SU-DHL-6 (cell line): ENCODE data around the gene MTERF2.

Source experiments
- H2AFZ ChIP-seq: fragments of 200-600 bp; sonication (generic); 2 replicates; pipeline ENCODE4 v1.6.1; 2014; ENCODE audit warnings: low read depth, mild to moderate bottlenecking, moderate library complexity, mixed read lengths, antibody characterized with exemption, low read length; ENCODE audit not compliant: severe bottlenecking
- H3F3A ChIP-seq: fragments of 200-600 bp; shearing (Covaris generic); 2 replicates; pipeline ENCODE4 v1.6.0; 2016; ENCODE audit warnings: antibody characterized with exemption, mild to moderate bottlenecking; ENCODE audit not compliant: insufficient read depth
- H3K27ac ChIP-seq: fragments of 200-600 bp; sonication (generic); 2 replicates; pipeline ENCODE4 v1.5.1; 2016; ENCODE audit warnings: low read depth, mild to moderate bottlenecking, low read length, moderate library complexity, mixed read lengths
- H3K27me3 ChIP-seq: fragments of 200-600 bp; sonication (generic), shearing (Covaris generic); 2 replicates; pipeline ENCODE4 v1.6.0; 2014; ENCODE audit warnings: mild to moderate bottlenecking, low read length
- H3K36me3 ChIP-seq: fragments of 200-600 bp; sonication (generic); 2 replicates; pipeline ENCODE4 v1.6.1; 2014; ENCODE audit warnings: mild to moderate bottlenecking, low read length, mixed read lengths
- H3K4me2 ChIP-seq: fragments of 300-600, 200-600 bp; shearing (Covaris generic), sonication (generic); 2 replicates; pipeline ENCODE4 v1.6.0; 2014; ENCODE audit warnings: low read length, low read depth, mild to moderate bottlenecking; ENCODE audit not compliant: poor library complexity, severe bottlenecking
- H3K4me3 ChIP-seq: fragments of 200-600 bp; sonication (generic); 2 replicates; pipeline ENCODE4 v1.5.1; 2014; ENCODE audit warnings: antibody characterized with exemption, low read length, mild to moderate bottlenecking, mixed read lengths; ENCODE audit not compliant: insufficient read depth, poor library complexity, severe bottlenecking
- H3K79me2 ChIP-seq: fragments of 200-600 bp; sonication (generic); 2 replicates; pipeline ENCODE4 v1.6.1; 2014; ENCODE audit warnings: mild to moderate bottlenecking, low read length, moderate library complexity; ENCODE audit not compliant: insufficient read depth
- H3K9ac ChIP-seq: fragments of 200-600 bp; sonication (generic); 2 replicates; pipeline ENCODE4 v1.7.0; 2014; ENCODE audit warnings: mild to moderate bottlenecking, low read length
- H3K9me2 ChIP-seq: fragments of 200-600 bp; sonication (generic); replicated peaks from 2 replicates; pipeline ENCODE4 v1.6.1; 2014; ENCODE audit warnings: low read length; ENCODE audit not compliant: insufficient read depth
- H3K9me3 ChIP-seq: fragments of 200-600 bp; sonication (generic); 2 replicates; pipeline ENCODE4 v1.6.1; 2014; ENCODE audit warnings: low read length, mixed read lengths; ENCODE audit not compliant: insufficient read depth
- H4K20me1 ChIP-seq: fragments of 200-600 bp; sonication (generic); 2 replicates; pipeline ENCODE4 v1.6.1; 2014; ENCODE audit warnings: low read depth, mild to moderate bottlenecking, antibody characterized with exemption, low read length, moderate library complexity, mixed read lengths
- CTCF ChIP-seq: fragments of 200-600 bp; sonication (generic); IDR thresholded peaks from one replicate; pipeline ENCODE4 v1.5.1; 2017; ENCODE audit warnings: antibody characterized with exemption, mild to moderate bottlenecking, low read length, moderate library complexity; ENCODE audit not compliant: insufficient read depth, poor library complexity, severe bottlenecking
- EZH2phosphoT487 ChIP-seq: fragments of 200-600 bp; sonication (generic), shearing (Covaris generic); conservative IDR thresholded peaks from 2 replicates; pipeline ENCODE4 v1.6.1; 2018; ENCODE audit warnings: mild to moderate bottlenecking, antibody characterized with exemption, low read length, moderate library complexity, mixed read lengths

MTERF2 gene

DNA sequence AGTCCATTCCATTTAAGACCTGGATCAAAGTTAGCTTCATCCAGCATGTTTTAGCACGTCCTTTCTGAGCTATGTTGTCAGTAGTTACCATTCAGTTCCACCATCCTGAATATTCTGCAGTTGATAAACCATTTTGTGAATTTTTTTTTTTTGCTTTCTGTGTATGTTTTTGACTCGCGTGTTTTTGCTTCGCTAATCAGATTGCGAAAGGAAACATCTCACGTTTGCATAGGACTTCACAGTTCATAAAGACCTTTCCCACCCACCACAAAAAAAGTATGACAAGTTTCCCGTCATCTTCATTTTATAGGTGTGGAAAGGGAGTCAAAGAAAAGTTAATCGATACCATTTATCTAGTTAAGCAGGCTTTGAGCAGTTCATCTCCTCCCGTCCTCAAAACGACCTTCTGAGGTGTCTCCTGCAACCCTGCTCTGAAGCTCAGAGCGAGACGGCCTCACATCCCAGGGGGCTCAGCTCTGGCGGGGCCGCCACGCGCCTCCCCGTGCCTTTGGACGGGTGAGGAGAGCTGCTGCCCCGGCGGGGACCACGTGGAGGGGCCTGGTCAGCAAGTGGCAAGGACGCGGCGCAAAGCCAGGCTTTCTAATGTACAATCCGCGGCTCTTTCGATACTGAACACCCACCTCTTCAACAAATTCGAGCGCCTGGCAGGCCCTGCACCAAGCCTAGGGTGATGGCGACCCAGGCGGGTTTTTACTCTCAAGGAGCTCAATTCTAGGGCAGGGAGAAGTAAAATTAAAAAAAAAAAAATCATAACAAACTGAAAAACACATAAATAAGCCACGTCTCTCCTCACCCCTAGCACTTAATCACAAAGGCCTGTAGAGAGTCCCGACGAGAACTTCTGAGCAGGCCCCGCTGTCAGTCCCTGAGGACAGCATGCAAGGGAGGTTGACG, 32.2 kb downstream of the MTERF2 start:
- Histone ChIP-seq H3K27me3 (no peaks in the 10 kb centered on the region), H3K79me2 (peaks cover 30% of the 10 kb centered on the region), H4K20me1 (no peaks in the 10 kb centered on the region), H3F3A (peaks cover 7% of the 10 kb centered on the region), H3K9me2 (no peaks in the 10 kb centered on the region), H3K4me2 (peak overlapping the region; percentile 77), H3K9ac (peak overlapping the region; percentile 80), H3K4me3 (peak overlapping the region; percentile 75), H3K36me3 (no peaks in the 10 kb centered on the region), H3K9me3 (no peaks in the 10 kb centered on the region; the same call in 1 of the 2 replicates), H3K27ac (no peak overlapping the region), H2AFZ (peak overlapping the region; percentile 92)
- TF ChIP-seq EZH2phosphoT487 (no peak), CTCF (no peak)

DNA sequence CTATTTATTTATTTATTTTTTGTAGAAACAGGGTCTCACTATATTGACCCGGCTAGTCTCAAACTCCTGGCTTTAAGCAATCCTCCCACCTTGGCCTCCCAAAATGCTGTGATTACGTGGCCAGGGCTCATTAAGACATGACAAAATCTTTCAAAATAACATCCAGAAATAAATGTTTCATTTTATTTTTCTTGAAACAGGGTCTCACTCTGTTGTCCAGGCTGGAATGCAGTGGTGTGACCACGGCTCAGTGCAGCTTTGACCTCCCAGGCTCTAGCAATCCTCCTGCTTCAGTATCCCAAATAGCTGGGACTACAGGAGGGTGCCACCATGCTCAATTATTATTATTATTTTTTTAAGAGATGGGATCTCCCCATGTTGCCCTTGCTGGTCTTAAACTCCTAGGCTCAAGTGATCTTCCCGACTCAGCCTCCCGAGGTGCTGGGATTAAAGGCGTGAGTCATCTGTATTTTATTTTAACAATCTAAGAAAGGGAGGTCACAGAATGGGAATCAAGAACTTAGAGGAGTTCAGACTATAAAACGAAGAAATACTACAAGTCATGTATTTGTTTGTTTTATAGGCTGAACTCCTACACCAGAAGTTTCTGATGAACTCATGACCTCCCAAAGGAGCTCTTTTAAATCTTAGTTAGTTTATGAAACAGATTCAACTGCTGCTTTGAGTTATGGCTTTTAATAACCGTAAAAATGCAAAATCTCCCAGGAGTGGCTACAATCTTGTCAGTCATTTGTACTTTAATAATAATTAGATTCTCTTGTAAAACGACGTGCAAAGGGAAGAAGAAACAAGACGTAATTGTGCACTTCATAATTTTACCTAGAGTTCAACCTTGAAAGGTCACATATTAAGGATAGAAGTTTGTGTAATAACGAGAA, 33.3 kb downstream of the MTERF2 start:
- Histone ChIP-seq H3K27ac (no peak overlapping the region), H2AFZ (no peak overlapping the region), H3K4me3 (no peak overlapping the region), H4K20me1 (no peaks in the 10 kb centered on the region), H3K36me3 (no peaks in the 10 kb centered on the region), H3K9me2 (no peaks in the 10 kb centered on the region), H3F3A (peaks cover 7% of the 10 kb centered on the region), H3K9me3 (no peaks in the 10 kb centered on the region; the same call in 1 of the 2 replicates), H3K9ac (no peak overlapping the region), H3K4me2 (no peak overlapping the region), H3K79me2 (peaks cover 25% of the 10 kb centered on the region), H3K27me3 (no peaks in the 10 kb centered on the region)
- no peak for TF ChIP-seq EZH2phosphoT487
- TF ChIP-seq CTCF, result no peak

DNA sequence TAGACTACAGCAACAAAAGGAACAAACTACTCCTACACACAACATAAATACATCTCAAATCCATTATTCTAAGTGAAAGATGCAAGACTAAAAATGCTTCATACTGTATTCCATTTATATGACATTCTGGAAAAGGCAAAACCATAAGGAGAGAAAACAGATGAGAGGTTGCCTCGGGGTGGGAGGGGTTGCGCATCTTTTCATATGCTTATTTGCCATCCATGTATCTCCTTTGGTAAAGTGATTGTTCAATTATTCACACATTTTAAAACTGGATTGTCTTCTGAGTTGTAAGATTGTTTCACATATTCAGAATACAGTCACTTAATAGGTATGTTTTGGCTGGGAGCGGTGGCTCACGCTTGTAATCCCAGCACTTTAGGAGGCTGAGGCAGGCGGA, 36.4 kb downstream of the MTERF2 start:
- Histone ChIP-seq H3K27ac (no peak overlapping the region), H4K20me1 (no peaks in the 10 kb centered on the region), H3K4me3 (no peak overlapping the region), H3K9me2 (no peaks in the 10 kb centered on the region), H3K9ac (no peak overlapping the region), H3K36me3 (no peaks in the 10 kb centered on the region; the same call in 1 of the 2 replicates), H2AFZ (no peak overlapping the region), H3K79me2 (no peaks in the 10 kb centered on the region), H3K27me3 (peaks cover 3% of the 10 kb centered on the region; the same call in 1 of the 2 replicates), H3K4me2 (no peak overlapping the region), H3F3A (peaks cover 7% of the 10 kb centered on the region; the same call in 1 of the 2 replicates), H3K9me3 (no peaks in the 10 kb centered on the region; the same call in 1 of the 2 replicates)
- TF ChIP-seq CTCF (no peak), EZH2phosphoT487 (no peak)
